OCI-LY7 (cell line): ENCODE results near the gene PTCD3.

Experiments used
- EZH2phosphoT487 ChIP-seq: fragments of 200-600 bp; sonication (generic); IDR thresholded peaks from 2 replicates; pipeline ENCODE4 v1.6.1; 2018; ENCODE audit warnings: low read depth, borderline replicate concordance, mild to moderate bottlenecking, mixed run types, antibody characterized with exemption, low read length, moderate library complexity, mixed read lengths
- TF ChIP-seq, protein P1 (sequence below): fragments of 200-600 bp; sonication (generic); conservative IDR thresholded peaks from 2 replicates; pipeline ENCODE4 v1.5.1; 2014; ENCODE audit warnings: mild to moderate bottlenecking, antibody characterized with exemption, low read length, moderate library complexity, mixed read lengths

GRCh38 chr2:86068648-86069047 lies 37.4 kb upstream of the PTCD3 start:
- TF ChIP-seq, protein P1, sequence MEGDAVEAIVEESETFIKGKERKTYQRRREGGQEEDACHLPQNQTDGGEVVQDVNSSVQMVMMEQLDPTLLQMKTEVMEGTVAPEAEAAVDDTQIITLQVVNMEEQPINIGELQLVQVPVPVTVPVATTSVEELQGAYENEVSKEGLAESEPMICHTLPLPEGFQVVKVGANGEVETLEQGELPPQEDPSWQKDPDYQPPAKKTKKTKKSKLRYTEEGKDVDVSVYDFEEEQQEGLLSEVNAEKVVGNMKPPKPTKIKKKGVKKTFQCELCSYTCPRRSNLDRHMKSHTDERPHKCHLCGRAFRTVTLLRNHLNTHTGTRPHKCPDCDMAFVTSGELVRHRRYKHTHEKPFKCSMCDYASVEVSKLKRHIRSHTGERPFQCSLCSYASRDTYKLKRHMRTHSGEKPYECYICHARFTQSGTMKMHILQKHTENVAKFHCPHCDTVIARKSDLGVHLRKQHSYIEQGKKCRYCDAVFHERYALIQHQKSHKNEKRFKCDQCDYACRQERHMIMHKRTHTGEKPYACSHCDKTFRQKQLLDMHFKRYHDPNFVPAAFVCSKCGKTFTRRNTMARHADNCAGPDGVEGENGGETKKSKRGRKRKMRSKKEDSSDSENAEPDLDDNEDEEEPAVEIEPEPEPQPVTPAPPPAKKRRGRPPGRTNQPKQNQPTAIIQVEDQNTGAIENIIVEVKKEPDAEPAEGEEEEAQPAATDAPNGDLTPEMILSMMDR, result no peak
- no peak for TF ChIP-seq EZH2phosphoT487
